SK-N-SH treated with all-trans-retinoic acid at 6 μM for 48 hours (cell line): ENCODE measurements around the gene SERINC1.

ENCODE experiments used
- ATAC-seq: fragments of 200-7000 bp; cut with Tn5 transposase; 3 replicates; pipeline ENCODE4 v1.9.1; 2020; ENCODE audit warnings: mild to moderate bottlenecking, moderate library complexity
- ARNTL ChIP-seq: fragments of 450-650 bp; formaldehyde crosslinking; IDR thresholded peaks from 2 replicates; pipeline ENCODE4 v1.5.0; 2020; ENCODE audit warnings: low read depth, mild to moderate bottlenecking, moderate library complexity, borderline replicate concordance
- BACH2 ChIP-seq: fragments of 250-450 bp; sonication (Bioruptor Pico); IDR thresholded peaks from 2 replicates; pipeline ENCODE4 v1.9.0; 2021; ENCODE audit warnings: mild to moderate bottlenecking, borderline replicate concordance
- CSDC2 ChIP-seq: fragments of 250-450 bp; sonication (Bioruptor Pico); IDR thresholded peaks from 2 replicates; pipeline ENCODE4 v1.5.0; 2020; ENCODE audit warnings: mild to moderate bottlenecking, moderate library complexity
- ESRRG ChIP-seq: fragments of 250-450 bp; sonication (Bioruptor Pico); IDR thresholded peaks from 2 replicates; pipeline ENCODE4 v1.6.1; 2021; ENCODE audit warnings: mild to moderate bottlenecking
- GLIS3 ChIP-seq: fragments of 250-450 bp; sonication (Bioruptor Pico); IDR thresholded peaks from 2 replicates; pipeline ENCODE4 v1.5.0; 2020; ENCODE audit warnings: mild to moderate bottlenecking, moderate library complexity
- OSR1 ChIP-seq: fragments of 250-450 bp; sonication (Bioruptor Pico); IDR thresholded peaks from 2 replicates; pipeline ENCODE4 v1.8.0; 2022; ENCODE audit warnings: moderate library complexity, mild to moderate bottlenecking, inconsistent platforms
- PPARA ChIP-seq: fragments of 250-450 bp; sonication (Bioruptor Pico); IDR thresholded peaks from 2 replicates; pipeline ENCODE4 v1.5.0; 2020; ENCODE audit warnings: mild to moderate bottlenecking, borderline replicate concordance
- RARB ChIP-seq: fragments of 250-450 bp; sonication (Bioruptor Pico); IDR thresholded peaks from 2 replicates; pipeline ENCODE4 v1.8.0; 2021; ENCODE audit warnings: mild to moderate bottlenecking, moderate library complexity
- SNAI2 ChIP-seq: fragments of 250-450 bp; sonication (Bioruptor Pico); IDR thresholded peaks from 2 replicates; pipeline ENCODE4 v1.5.0; 2020; ENCODE audit warnings: mild to moderate bottlenecking, moderate library complexity
- TCF4 ChIP-seq: fragments of 250-450 bp; sonication (Bioruptor Pico); IDR thresholded peaks from 2 replicates; pipeline ENCODE4 v1.8.0; 2021; ENCODE audit warnings: mild to moderate bottlenecking, moderate library complexity, borderline replicate concordance
- TOX ChIP-seq: fragments of 250-450 bp; sonication (Bioruptor Pico); IDR thresholded peaks from 2 replicates; pipeline ENCODE4 v1.8.0; 2021; ENCODE audit warnings: mild to moderate bottlenecking, moderate library complexity, borderline replicate concordance
- ZC3H10 ChIP-seq: fragments of 250-450 bp; sonication (Bioruptor Pico); IDR thresholded peaks from 2 replicates; pipeline ENCODE4 v1.5.1; 2021; ENCODE audit warnings: mild to moderate bottlenecking, moderate library complexity
- ZFP3 ChIP-seq: fragments of 250-450 bp; sonication (Bioruptor Pico); IDR thresholded peaks from 2 replicates; pipeline ENCODE4 v1.5.0; 2020; ENCODE audit warnings: mild to moderate bottlenecking, moderate library complexity
- ZFP30 ChIP-seq: fragments of 450-650 bp; formaldehyde crosslinking; IDR thresholded peaks from 2 replicates; pipeline ENCODE4 v1.5.0; 2022; ENCODE audit warnings: mild to moderate bottlenecking, moderate library complexity
- ZNF565 ChIP-seq: fragments of 450-650 bp; formaldehyde crosslinking; conservative IDR thresholded peaks from 2 replicates; pipeline ENCODE4 v1.5.0; 2020; ENCODE audit warnings: low read depth, mild to moderate bottlenecking, moderate library complexity
- ZNF70 ChIP-seq: fragments of 450-650 bp; formaldehyde crosslinking; IDR thresholded peaks from 2 replicates; pipeline ENCODE4 v1.5.0; 2020; ENCODE audit warnings: mild to moderate bottlenecking, moderate library complexity
- ZNF8 ChIP-seq: fragments of 450-650 bp; formaldehyde crosslinking; IDR thresholded peaks from 2 replicates; pipeline ENCODE4 v1.5.0; 2020; ENCODE audit warnings: mild to moderate bottlenecking, moderate library complexity
- TF ChIP-seq, protein P1 (sequence below): fragments of 250-450 bp; sonication (Bioruptor Pico); IDR thresholded peaks from 2 replicates; pipeline ENCODE4 v1.5.1; 2020; ENCODE audit warnings: low read depth, mild to moderate bottlenecking, moderate library complexity
- TF ChIP-seq, protein P2 (sequence below): fragments of 250-450 bp; sonication (Bioruptor Pico); IDR thresholded peaks from 2 replicates; pipeline ENCODE4 v1.8.0; 2021; ENCODE audit warnings: low read depth, mild to moderate bottlenecking, moderate library complexity, borderline replicate concordance
- TF ChIP-seq, protein P3 (sequence below): fragments of 250-450 bp; sonication (Bioruptor Pico); IDR thresholded peaks from 2 replicates; pipeline ENCODE4 v1.5.0; 2020; ENCODE audit warnings: mild to moderate bottlenecking, moderate library complexity
- TF ChIP-seq, protein P4 (sequence below): fragments of 250-450 bp; sonication (Bioruptor Pico); IDR thresholded peaks from 2 replicates; pipeline ENCODE4 v1.8.0; 2020; ENCODE audit warnings: mild to moderate bottlenecking, moderate library complexity, borderline replicate concordance
- TF ChIP-seq, protein P5 (sequence below): fragments of 250-450 bp; sonication (Bioruptor Pico); IDR thresholded peaks from 2 replicates; pipeline ENCODE4 v1.5.1; 2021; ENCODE audit warnings: mild to moderate bottlenecking, moderate library complexity

Gene SERINC1

DNA sequence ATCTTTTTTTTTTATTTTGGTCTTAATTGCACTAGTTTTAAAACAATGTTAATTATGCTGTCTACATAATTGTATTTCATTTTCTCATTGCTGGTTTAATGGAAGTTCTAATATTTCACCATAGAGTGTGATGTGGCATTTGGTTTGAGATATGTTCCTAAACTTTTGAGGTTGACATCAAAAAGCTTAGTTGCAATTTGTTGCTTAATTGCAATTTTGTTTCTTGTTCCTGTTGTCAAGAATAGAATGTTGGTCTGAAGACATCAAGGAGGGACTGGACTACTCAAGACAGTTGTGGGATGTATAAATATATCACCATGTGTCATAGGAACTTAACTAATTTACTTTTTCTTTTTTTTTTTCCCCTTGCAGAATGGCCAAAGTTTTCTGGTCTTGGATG, 59.6 kb downstream of the SERINC1 start:
- TF ChIP-seq ARNTL (CRISPR knock-in tag) (no peak), BACH2 (CRISPR knock-in tag) (no peak), GLIS3 (CRISPR knock-in tag) (no peak), SNAI2 (CRISPR knock-in tag) (no peak), ESRRG (CRISPR knock-in tag) (no peak), ZNF565 (CRISPR knock-in tag) (no peak), ZC3H10 (CRISPR knock-in tag) (no peak), ZNF8 (CRISPR knock-in tag) (no peak), CSDC2 (no peak), ZNF70 (CRISPR knock-in tag) (no peak), TCF4 (CRISPR knock-in tag) (no peak), TOX (no peak), OSR1 (CRISPR knock-in tag) (no peak), ZFP30 (CRISPR knock-in tag) (no peak), PPARA (CRISPR knock-in tag) (no peak), ZFP3 (CRISPR knock-in tag) (no peak)
- TF ChIP-seq, protein P1, sequence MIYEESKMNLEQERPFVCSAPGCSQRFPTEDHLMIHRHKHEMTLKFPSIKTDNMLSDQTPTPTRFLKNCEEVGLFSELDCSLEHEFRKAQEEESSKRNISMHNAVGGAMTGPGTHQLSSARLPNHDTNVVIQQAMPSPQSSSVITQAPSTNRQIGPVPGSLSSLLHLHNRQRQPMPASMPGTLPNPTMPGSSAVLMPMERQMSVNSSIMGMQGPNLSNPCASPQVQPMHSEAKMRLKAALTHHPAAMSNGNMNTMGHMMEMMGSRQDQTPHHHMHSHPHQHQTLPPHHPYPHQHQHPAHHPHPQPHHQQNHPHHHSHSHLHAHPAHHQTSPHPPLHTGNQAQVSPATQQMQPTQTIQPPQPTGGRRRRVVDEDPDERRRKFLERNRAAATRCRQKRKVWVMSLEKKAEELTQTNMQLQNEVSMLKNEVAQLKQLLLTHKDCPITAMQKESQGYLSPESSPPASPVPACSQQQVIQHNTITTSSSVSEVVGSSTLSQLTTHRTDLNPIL (CRISPR knock-in tag): no peak
- TF ChIP-seq, protein P2, sequence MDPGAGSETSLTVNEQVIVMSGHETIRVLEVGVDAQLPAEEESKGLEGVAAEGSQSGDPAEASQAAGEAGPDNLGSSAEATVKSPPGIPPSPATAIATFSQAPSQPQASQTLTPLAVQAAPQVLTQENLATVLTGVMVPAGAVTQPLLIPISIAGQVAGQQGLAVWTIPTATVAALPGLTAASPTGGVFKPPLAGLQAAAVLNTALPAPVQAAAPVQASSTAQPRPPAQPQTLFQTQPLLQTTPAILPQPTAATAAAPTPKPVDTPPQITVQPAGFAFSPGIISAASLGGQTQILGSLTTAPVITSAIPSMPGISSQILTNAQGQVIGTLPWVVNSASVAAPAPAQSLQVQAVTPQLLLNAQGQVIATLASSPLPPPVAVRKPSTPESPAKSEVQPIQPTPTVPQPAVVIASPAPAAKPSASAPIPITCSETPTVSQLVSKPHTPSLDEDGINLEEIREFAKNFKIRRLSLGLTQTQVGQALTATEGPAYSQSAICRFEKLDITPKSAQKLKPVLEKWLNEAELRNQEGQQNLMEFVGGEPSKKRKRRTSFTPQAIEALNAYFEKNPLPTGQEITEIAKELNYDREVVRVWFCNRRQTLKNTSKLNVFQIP (CRISPR knock-in tag): no peak
- TF ChIP-seq, protein P3, sequence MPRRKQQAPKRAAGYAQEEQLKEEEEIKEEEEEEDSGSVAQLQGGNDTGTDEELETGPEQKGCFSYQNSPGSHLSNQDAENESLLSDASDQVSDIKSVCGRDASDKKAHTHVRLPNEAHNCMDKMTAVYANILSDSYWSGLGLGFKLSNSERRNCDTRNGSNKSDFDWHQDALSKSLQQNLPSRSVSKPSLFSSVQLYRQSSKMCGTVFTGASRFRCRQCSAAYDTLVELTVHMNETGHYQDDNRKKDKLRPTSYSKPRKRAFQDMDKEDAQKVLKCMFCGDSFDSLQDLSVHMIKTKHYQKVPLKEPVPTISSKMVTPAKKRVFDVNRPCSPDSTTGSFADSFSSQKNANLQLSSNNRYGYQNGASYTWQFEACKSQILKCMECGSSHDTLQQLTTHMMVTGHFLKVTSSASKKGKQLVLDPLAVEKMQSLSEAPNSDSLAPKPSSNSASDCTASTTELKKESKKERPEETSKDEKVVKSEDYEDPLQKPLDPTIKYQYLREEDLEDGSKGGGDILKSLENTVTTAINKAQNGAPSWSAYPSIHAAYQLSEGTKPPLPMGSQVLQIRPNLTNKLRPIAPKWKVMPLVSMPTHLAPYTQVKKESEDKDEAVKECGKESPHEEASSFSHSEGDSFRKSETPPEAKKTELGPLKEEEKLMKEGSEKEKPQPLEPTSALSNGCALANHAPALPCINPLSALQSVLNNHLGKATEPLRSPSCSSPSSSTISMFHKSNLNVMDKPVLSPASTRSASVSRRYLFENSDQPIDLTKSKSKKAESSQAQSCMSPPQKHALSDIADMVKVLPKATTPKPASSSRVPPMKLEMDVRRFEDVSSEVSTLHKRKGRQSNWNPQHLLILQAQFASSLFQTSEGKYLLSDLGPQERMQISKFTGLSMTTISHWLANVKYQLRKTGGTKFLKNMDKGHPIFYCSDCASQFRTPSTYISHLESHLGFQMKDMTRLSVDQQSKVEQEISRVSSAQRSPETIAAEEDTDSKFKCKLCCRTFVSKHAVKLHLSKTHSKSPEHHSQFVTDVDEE: no peak
- TF ChIP-seq, protein P4, sequence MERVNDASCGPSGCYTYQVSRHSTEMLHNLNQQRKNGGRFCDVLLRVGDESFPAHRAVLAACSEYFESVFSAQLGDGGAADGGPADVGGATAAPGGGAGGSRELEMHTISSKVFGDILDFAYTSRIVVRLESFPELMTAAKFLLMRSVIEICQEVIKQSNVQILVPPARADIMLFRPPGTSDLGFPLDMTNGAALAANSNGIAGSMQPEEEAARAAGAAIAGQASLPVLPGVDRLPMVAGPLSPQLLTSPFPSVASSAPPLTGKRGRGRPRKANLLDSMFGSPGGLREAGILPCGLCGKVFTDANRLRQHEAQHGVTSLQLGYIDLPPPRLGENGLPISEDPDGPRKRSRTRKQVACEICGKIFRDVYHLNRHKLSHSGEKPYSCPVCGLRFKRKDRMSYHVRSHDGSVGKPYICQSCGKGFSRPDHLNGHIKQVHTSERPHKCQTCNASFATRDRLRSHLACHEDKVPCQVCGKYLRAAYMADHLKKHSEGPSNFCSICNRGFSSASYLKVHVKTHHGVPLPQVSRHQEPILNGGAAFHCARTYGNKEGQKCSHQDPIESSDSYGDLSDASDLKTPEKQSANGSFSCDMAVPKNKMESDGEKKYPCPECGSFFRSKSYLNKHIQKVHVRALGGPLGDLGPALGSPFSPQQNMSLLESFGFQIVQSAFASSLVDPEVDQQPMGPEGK (CRISPR knock-in tag): no peak
- ATAC-seq: no peak

DNA sequence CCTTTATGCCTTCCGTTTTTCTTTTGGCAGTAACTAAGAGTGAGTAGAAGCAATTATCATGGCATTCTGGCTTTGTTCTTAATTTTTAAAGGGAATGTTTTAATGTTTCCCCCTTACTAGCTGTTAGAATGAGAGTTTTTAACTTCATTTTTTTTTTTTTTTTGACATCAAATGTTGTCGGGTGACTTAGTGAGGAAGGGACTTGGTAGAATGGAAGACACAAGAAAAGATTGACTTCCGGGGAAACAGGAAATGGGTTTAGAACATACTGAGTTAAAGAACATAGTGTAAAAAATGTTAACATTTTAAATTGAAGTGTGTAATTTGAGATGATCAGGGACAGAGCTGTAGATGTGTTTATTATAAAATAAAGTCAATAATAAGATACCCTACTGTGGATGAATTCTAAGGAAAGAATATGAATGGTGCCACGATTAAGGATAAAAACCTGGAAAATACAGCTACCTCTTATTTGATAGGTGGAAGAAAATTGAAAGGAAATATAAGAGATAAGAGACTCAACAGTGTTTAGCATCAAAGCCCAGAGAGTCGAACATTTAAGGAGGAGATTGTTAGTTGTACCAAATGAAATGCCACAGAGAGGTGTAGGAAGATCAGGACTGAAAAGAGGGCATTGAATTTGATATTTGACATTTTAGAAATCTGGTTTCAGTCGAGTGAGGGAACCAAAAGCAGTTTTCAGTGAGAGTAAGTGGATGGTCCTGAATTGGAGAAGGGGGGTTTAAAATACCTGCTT, 62.7 kb downstream of the SERINC1 start:
- ATAC-seq: no peak
- TF ChIP-seq, protein P5, sequence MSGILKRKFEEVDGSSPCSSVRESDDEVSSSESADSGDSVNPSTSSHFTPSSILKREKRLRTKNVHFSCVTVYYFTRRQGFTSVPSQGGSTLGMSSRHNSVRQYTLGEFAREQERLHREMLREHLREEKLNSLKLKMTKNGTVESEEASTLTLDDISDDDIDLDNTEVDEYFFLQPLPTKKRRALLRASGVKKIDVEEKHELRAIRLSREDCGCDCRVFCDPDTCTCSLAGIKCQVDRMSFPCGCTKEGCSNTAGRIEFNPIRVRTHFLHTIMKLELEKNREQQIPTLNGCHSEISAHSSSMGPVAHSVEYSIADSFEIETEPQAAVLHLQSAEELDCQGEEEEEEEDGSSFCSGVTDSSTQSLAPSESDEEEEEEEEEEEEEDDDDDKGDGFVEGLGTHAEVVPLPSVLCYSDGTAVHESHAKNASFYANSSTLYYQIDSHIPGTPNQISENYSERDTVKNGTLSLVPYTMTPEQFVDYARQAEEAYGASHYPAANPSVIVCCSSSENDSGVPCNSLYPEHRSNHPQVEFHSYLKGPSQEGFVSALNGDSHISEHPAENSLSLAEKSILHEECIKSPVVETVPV: no peak
- TF ChIP-seq TCF4 (CRISPR knock-in tag) (no peak), CSDC2 (no peak)
- TF ChIP-seq, all 23 proteins: peak for 0

DNA sequence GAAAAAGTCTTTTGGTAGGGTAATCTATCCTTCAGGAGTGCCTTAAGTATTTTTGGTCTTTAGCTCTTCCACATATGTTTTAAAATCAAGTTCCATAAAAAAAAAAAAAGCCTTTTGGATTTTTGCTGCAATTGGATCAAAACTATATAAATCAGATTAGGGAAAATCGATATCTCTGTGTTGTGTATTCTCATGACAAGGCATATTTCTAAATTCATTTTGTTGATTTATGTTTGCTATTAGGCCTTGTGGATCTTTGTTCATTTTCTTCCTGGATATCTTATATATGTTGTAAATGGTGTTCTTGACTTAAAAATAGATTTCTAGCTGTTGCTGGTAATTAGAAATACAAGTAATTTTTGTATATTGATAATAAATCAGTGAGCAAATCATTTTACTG, 63.4 kb downstream of the SERINC1 start:
- ATAC-seq: no peak
- TF ChIP-seq, protein P2 (CRISPR knock-in tag): no peak
- TF ChIP-seq, protein P3: no peak
- no peak for TF ChIP-seq RARB
- TF ChIP-seq, protein P5: no peak
- no peak for TF ChIP-seq BACH2 (CRISPR knock-in tag)
